Activated CD8-positive, alpha-beta memory T cell treated with anti-CD3 and anti-CD28 coated beads, Interleukin-2, amount 10 ng/mL, durations not matched to agents 7 days and 5 days (primary cell): ENCODE data around the gene BORCS6. TPM values are rescaled to one million over a fixed set of nuclear protein-coding genes. Genes with fewer than 3 reads are reported as not detected.

Source experiments
- ATAC-seq: fragments of 150-1000 bp; cut with Tn5 transposase; one replicate; pipeline ENCODE4 v1.10.0; 2021; ENCODE audit warnings: moderate library complexity
- CTCF ChIA-PET: fragments of 350-600 bp; sonication (Branson Sonifier 250); formaldehyde crosslinking; loops from one replicate; lab custom pipeline; 2021; ENCODE audit warnings: antibody characterized with exemption; lab: Charles Lee
- DNase-seq: peaks from one replicate; pipeline ENCODE4 v3.0.0-alpha.2; 2020
- H3K27ac Mint-ChIP-seq: one replicate; pipeline ENCODE4 v1.8.0; 2021; ENCODE audit warnings: mild to moderate bottlenecking, mixed read lengths
- H3K27me3 Mint-ChIP-seq: one replicate; pipeline ENCODE4 v1.8.0; 2021; ENCODE audit warnings: mixed read lengths
- H3K36me3 Mint-ChIP-seq: one replicate; pipeline ENCODE4 v1.8.0; 2021; ENCODE audit warnings: mild to moderate bottlenecking, mixed read lengths
- H3K4me1 Mint-ChIP-seq: one replicate; pipeline ENCODE4 v1.8.0; 2021; ENCODE audit warnings: mixed read lengths
- H3K4me3 Mint-ChIP-seq: one replicate; pipeline ENCODE4 v1.8.0; 2021; ENCODE audit warnings: mild to moderate bottlenecking, moderate library complexity, mixed read lengths
- H3K9me3 Mint-ChIP-seq: one replicate; pipeline ENCODE4 v1.8.0; 2022; ENCODE audit warnings: low read depth, mixed read lengths
- total RNA-seq, 2 experiments: library from RNA; stranded (reverse); gene quantifications; one replicate each; pipeline ENCODE4 v1.2.3, GENCODE V29; 2021

BORCS6 gene
- total RNA-seq, 2 experiments from 2014 or later, result 14.9 to 16.8 TPM

- peaks cover 40% of the 10 kb centered on the region for H3K4me1 Mint-ChIP-seq
- H3K36me3 Mint-ChIP-seq, result peaks cover 63% of the 10 kb centered on the region
- CTCF ChIA-PET, result interaction anchor here (0.8 to 1.4 kb wide), 4 partner anchors 11 to 17 kb away, joined by 3 read pairs; partner anchors contain the start of gene BORCS6
- H3K9me3 Mint-ChIP-seq, result no peaks in the 10 kb centered on the region
- no peak overlapping the region for H3K27ac Mint-ChIP-seq
- ATAC-seq (no peak), DNase-seq (no peak)
- H3K27me3 Mint-ChIP-seq, result no peaks in the 10 kb centered on the region
- no peak overlapping the region for H3K4me3 Mint-ChIP-seq
Observed at GRCh38 chr17:8204761-8205555, 15.0 kb upstream of the BORCS6 start.

- H3K36me3 Mint-ChIP-seq, result no peaks in the 10 kb centered on the region
- H3K9me3 Mint-ChIP-seq, result no peaks in the 10 kb centered on the region
- no peak overlapping the region for H3K27ac Mint-ChIP-seq
- peaks cover 23% of the 10 kb centered on the region for H3K4me1 Mint-ChIP-seq
- CTCF ChIA-PET, result interaction anchor here (0.5 to 11.4 kb wide), 8 partner anchors 7 to 107 kb away, joined by 3 to 124 read pairs (median 8); partner anchors contain the start of gene AURKB
- ATAC-seq (peak; percentile 42), DNase-seq (peak; percentile 86)
- no peaks in the 10 kb centered on the region for H3K27me3 Mint-ChIP-seq
- no peak overlapping the region for H3K4me3 Mint-ChIP-seq
Observed at GRCh38 chr17:8192070-8192815, 2.3 kb upstream of the BORCS6 start.

GRCh38 chr17:8190506-8190905, 526 bp upstream of the BORCS6 start:
- no peak overlapping the region for H3K4me3 Mint-ChIP-seq
- ATAC-seq, result no peak

DNA sequence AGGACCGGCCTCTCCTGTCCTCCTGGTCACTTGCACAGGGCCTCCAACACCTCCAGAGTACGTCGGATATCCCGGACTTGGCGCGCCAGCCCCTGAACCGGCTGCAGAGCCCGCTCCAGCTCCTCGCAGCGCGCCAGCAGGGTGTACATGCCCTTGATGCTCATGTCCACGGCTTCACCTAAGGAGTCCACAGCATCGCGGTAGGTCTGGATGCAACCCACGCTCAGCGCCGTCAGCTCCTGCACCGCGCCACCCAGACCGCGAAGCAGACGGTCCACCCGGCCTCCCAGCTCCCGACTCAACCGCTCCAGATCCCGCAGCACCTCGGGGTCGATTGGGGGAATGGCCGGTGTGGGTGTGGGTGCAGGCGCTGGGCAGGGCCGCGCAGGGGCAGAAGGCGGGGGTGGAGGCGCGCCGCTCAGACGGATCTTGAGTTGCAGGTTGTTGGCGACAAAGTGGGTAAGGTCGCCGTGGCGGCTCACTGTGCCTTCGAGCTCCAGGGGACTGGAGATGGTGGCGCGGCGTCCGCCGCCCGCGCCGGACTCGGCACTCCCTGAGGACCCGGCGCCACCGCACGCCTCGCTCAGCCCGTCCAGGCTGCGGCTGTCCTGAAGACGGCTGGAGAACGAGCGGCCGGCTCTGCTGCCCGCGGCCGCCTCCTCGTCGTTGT, 804 bp downstream of the BORCS6 start:
- no peaks in the 10 kb centered on the region for H3K36me3 Mint-ChIP-seq
- no peaks in the 10 kb centered on the region for H3K9me3 Mint-ChIP-seq
- CTCF ChIA-PET, result interaction anchor here (0.8 to 11.4 kb wide), 13 partner anchors 10 to 556 kb away, joined by 3 to 124 read pairs (median 3); partner anchors contain the start of genes AURKB, CTC1 and SLC25A35
- ATAC-seq, result no peak
- H3K27me3 Mint-ChIP-seq, result no peaks in the 10 kb centered on the region
- peaks cover 12% of the 10 kb centered on the region for H3K4me1 Mint-ChIP-seq
- H3K4me3 Mint-ChIP-seq, result no peak overlapping the region
- H3K27ac Mint-ChIP-seq, result no peak overlapping the region
- DNase-seq, result peak; percentile 57

More at GRCh38 chr17:8190506-8190905, 526 bp upstream of the BORCS6 start:
- H3K36me3 Mint-ChIP-seq, result no peaks in the 10 kb centered on the region
- H3K4me1 Mint-ChIP-seq, result peaks cover 10% of the 10 kb centered on the region
- H3K9me3 Mint-ChIP-seq, result no peaks in the 10 kb centered on the region
- H3K27ac Mint-ChIP-seq, result no peak overlapping the region
- CTCF ChIA-PET, result interaction anchor here (0.7 to 11.4 kb wide), 18 partner anchors 9 to 193 kb away, joined by 3 to 124 read pairs (median 4); partner anchors contain the start of gene AURKB
- H3K27me3 Mint-ChIP-seq, result no peaks in the 10 kb centered on the region
- no peak for DNase-seq

DNA sequence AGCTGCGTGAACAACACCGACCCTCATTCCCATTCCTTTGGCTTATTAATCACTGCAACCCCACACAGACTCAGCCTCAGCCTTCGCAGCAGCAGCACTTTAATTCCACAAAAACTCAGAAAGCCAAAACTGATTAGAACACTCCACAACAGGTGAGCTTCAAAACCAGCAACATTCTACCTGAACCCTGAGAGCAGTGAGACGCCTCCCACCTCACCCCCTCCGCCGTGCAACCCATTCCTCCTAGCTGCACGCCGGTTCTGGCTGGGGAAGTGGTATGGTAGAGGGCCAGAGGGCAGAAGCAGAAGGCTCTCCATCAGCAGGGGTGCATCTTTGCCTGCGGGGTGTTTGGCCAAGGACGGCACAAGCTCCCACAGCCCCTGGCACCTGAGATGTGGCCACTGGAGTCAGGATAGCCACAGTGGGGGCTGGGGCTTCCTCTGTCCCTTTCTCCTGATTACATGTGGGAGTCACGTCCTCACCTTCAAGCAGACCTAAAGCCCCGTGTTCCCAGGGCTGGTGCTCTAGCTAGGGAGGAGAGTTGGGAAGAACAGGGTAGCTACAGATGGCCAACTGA, 1.6 kb downstream of the BORCS6 start:
- CTCF ChIA-PET, result interaction anchor here (0.8 to 11.4 kb wide), 15 partner anchors 12 to 557 kb away, joined by 3 to 124 read pairs (median 4); partner anchors contain the start of genes CTC1, SLC25A35 and TMEM107
- ATAC-seq (no peak), DNase-seq (peak; percentile 59)
- no peaks in the 10 kb centered on the region for H3K36me3 Mint-ChIP-seq
- H3K4me1 Mint-ChIP-seq, result peaks cover 16% of the 10 kb centered on the region
- H3K9me3 Mint-ChIP-seq, result no peaks in the 10 kb centered on the region
- H3K27me3 Mint-ChIP-seq, result no peaks in the 10 kb centered on the region
- H3K4me3 Mint-ChIP-seq, result no peak overlapping the region
- H3K27ac Mint-ChIP-seq, result no peak overlapping the region

- Mint-ChIP-seq H3K36me3 (no peaks in the 10 kb centered on the region), H3K27me3 (peaks cover 4% of the 10 kb centered on the region), H3K9me3 (no peaks in the 10 kb centered on the region), H3K4me1 (peaks cover 16% of the 10 kb centered on the region), H3K27ac (no peak overlapping the region), H3K4me3 (no peak overlapping the region)
- peak; percentile 96 for DNase-seq
- CTCF ChIA-PET, result interaction anchor here (1.1 to 11.4 kb wide), 17 partner anchors 8 to 558 kb away, joined by 3 to 124 read pairs (median 5); partner anchors contain the start of genes CTC1, HES7, PFAS and TMEM107
- ATAC-seq, result peak; percentile 37
Observed at GRCh38 chr17:8187517-8188262, 2.3 kb downstream of the BORCS6 start.

DNA sequence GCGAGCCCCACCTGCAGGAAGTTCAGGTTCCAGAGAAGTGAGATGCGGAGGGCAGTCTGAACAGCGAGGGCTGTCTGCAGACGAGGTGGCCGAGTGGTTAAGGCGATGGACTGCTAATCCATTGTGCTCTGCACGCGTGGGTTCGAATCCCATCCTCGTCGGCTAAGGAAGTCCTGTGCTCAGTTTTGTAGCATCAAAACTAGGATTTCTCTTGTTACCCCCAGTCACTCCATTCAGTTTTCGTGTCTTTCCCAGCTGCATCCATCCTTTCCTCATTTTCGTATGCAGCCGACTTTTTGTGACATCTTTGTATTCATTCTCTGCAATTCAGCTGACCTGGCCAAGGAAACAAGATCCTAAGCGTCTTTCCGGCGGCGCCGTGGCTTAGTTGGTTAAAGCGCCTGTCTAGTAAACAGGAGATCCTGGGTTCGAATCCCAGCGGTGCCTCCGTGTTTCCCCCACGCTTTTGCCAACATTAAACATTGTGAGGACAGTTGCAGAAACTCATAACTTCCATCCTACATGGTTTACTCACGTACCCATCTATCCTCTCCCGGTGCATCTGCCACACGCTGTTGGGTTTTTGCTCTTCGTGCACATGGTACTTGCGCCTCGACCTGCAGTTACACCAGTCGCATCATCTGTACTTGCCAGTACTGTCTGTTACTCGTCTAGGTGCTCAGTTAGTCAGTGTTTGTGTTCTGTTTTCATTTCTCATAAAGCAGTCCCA, 3.0 kb downstream of the BORCS6 start:
- Mint-ChIP-seq H3K9me3 (no peaks in the 10 kb centered on the region), H3K27ac (no peak overlapping the region), H3K4me1 (peaks cover 16% of the 10 kb centered on the region), H3K36me3 (no peaks in the 10 kb centered on the region), H3K4me3 (no peak overlapping the region), H3K27me3 (peaks cover 6% of the 10 kb centered on the region)
- CTCF ChIA-PET, result interaction anchor here (1.1 to 11.4 kb wide), 16 partner anchors 9 to 67 kb away, joined by 3 to 124 read pairs (median 8); partner anchors contain the start of genes AURKB, CTC1, HES7 and PFAS
- ATAC-seq (peak; percentile 46), DNase-seq (peak; percentile 97)

GRCh38 chr17:8186446-8186786, 3.6 kb downstream of the BORCS6 start:
- no peak overlapping the region for H3K4me3 Mint-ChIP-seq
- DNase-seq (no peak), ATAC-seq (no peak)
- no peak overlapping the region for H3K27ac Mint-ChIP-seq
- peaks cover 16% of the 10 kb centered on the region for H3K4me1 Mint-ChIP-seq
- CTCF ChIA-PET, result interaction anchor here (1.5 to 11.4 kb wide), 13 partner anchors 10 to 67 kb away, joined by 3 to 124 read pairs (median 11); partner anchors contain the start of genes AURKB, CTC1, HES7 and PFAS
- peaks cover 6% of the 10 kb centered on the region for H3K27me3 Mint-ChIP-seq
- H3K9me3 Mint-ChIP-seq, result no peaks in the 10 kb centered on the region
- no peaks in the 10 kb centered on the region for H3K36me3 Mint-ChIP-seq

DNA sequence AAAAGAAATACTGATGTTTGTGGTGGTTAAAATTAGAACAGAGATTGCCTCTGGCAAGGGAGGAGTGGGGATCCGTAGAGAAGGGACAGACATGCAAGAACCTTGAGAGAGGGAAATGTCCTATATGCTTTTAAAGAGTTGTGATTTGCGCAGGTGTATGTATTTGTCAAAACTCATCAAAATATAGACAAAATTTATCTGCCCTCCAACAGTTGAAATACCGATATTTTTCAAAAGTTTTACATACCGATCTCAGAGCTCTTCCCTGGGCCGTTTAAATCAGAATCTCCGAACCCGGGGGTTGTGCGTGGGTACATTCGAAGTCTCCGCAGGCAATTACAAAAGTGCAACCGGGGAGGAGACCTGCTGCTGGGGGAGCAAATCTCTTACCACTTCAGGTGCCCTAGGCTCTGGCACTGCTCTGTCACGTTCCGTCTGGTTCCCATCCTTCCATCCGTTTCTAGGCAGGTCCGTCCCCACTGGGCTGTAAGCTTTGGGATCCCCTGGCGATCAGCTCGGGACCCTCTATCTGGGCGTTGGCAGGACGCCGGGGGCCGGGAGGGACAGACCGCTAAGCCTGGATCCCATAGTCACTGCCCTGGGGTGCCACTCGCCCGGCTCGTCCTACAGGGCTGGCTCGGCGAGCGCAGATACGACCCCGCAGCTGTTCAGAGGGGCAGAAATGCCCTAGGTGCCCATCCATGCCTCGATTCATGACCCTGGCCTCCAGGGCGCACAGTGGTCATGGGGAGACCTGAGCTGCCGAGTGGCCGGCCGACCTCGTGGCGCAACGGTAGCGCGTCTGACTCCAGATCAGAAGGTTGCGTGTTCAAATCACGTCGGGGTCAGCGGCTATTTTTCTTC, 4.2 kb downstream of the BORCS6 start:
- CTCF ChIA-PET, result interaction anchor here (1.5 to 11.4 kb wide), 13 partner anchors 10 to 66 kb away, joined by 3 to 124 read pairs (median 11); partner anchors contain the start of genes AURKB, CTC1, HES7 and PFAS
- Mint-ChIP-seq H3K9me3 (no peaks in the 10 kb centered on the region), H3K4me3 (no peak overlapping the region), H3K27ac (no peak overlapping the region), H3K4me1 (peaks cover 16% of the 10 kb centered on the region), H3K36me3 (no peaks in the 10 kb centered on the region), H3K27me3 (peaks cover 6% of the 10 kb centered on the region)
- DNase-seq (peak; percentile 93), ATAC-seq (peak; percentile 12)

DNA sequence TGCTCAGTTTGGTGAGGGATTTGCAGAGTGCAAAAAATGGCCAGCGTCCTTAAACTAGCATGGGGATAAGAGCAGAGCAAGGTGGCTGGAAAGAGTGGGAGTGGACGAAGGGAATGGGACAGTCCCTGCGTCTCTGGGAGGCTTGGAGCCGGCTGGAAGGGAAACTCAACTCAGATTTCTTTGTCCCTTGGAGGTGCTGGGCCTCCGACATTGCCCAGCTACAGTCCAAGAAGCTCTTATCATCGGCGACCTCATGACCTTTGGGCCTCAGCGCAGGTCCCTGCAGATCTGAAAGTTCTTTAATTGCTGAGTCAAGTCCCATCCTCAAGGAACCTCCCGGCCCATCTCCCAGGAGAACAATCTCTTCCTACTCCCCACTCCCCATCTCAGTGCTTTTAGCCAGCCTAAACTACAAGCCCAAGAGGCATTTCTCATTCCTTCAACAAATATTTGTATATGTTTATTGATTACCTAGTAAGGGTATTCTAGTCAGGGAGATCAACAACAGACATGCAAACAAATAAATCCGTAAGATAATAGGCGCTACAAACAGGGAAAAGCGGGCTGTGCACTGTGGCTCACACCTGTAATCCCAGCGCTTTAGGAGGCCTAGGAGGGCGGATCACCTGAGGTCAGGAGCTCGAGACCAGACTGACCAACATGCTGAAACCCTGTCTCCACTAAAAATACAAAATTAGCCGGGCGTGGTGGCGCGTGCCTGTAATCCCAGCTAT, 12.8 kb downstream of the BORCS6 start:
- no peaks in the 10 kb centered on the region for H3K36me3 Mint-ChIP-seq
- CTCF ChIA-PET, result interaction anchor here (0.7 to 3.1 kb wide), 6 partner anchors 10 to 433 kb away, joined by 3 to 15 read pairs (median 4); partner anchors contain the start of gene BORCS6
- H3K9me3 Mint-ChIP-seq, result no peaks in the 10 kb centered on the region
- H3K27me3 Mint-ChIP-seq, result no peaks in the 10 kb centered on the region
- DNase-seq (no peak), ATAC-seq (no peak)
- peaks cover 42% of the 10 kb centered on the region for H3K4me1 Mint-ChIP-seq
- H3K27ac Mint-ChIP-seq, result peak overlapping the region; percentile 87
- peak overlapping the region; percentile 84 for H3K4me3 Mint-ChIP-seq
